ENCODE data around the gene MLN.

DNA sequence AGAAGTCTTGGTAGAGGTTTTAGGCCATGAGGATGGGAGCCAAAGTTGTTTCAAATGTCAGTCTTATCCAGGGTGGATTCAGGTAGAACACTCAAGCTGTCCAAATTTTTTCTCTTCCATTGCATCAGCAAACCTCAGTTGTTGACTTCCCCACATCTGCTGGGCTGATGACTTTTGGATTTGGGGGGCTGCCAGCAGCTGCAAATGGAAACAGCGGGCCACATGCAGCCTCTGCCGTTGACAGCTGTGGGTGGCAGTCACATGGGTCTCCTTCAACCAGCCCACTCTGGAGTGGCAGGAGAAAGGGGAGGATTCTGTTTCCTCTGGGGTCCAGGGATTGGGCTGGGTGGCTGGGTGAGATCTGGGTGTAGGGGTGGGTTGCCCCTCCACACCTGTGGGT lies 5.8 kb upstream of the MLN start:
- TF ChIP-seq, protein P1, sequence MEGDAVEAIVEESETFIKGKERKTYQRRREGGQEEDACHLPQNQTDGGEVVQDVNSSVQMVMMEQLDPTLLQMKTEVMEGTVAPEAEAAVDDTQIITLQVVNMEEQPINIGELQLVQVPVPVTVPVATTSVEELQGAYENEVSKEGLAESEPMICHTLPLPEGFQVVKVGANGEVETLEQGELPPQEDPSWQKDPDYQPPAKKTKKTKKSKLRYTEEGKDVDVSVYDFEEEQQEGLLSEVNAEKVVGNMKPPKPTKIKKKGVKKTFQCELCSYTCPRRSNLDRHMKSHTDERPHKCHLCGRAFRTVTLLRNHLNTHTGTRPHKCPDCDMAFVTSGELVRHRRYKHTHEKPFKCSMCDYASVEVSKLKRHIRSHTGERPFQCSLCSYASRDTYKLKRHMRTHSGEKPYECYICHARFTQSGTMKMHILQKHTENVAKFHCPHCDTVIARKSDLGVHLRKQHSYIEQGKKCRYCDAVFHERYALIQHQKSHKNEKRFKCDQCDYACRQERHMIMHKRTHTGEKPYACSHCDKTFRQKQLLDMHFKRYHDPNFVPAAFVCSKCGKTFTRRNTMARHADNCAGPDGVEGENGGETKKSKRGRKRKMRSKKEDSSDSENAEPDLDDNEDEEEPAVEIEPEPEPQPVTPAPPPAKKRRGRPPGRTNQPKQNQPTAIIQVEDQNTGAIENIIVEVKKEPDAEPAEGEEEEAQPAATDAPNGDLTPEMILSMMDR (conservative IDR thresholded peaks at IDR 0.05), result no peak
- no peak for TF ChIP-seq ZFX (IDR thresholded peaks at IDR 0.05)
